ENCODE results near the gene NAXD. TPM values are rescaled to one million over a fixed set of nuclear protein-coding genes. Genes with fewer than 3 reads are reported as not detected.

NAXD gene
- total RNA-seq, 1 experiment from 2014 or later = 32.1 TPM

- Histone ChIP-seq H3K4me2 (ENCODE audit: low read length) (no peak overlapping the region), H3K27me3 (ENCODE audit: insufficient read depth, low read length) (no peaks in the 10 kb centered on the region), H3K9me3 (ENCODE audit: control insufficient read depth in 1 of 2, insufficient read depth in 1 of 2, low read depth in 1 of 2, low read length in 2 of 2) (no peaks in the 10 kb centered on the region), H3K4me3 (replicated peaks in 1 of 2; ENCODE audit: low read depth in 1 of 2, low read length in 2 of 2) (no peak overlapping the region), H3K9me2 (ENCODE audit: insufficient read depth) (no peaks in the 10 kb centered on the region), H2AFZ (ENCODE audit: low read depth, low read length, poor library complexity, severe bottlenecking) (no peak overlapping the region), H3K9ac (ENCODE audit: low read length) (no peak overlapping the region), H4K20me1 (ENCODE audit: insufficient read depth) (no peaks in the 10 kb centered on the region), H3K27ac (ENCODE audit: low read depth, low read length) (no peak overlapping the region), H3K79me2 (ENCODE audit: insufficient read depth, low read length) (peaks cover 9% of the 10 kb centered on the region), H3K36me3 (ENCODE audit: control insufficient read depth in 1 of 2, insufficient read depth in 2 of 2, low read length in 2 of 2) (peaks cover 11 to 23% of the 10 kb centered on the region in 2 experiments; a peak in 3 of 4 replicates), H3K4me1 (ENCODE audit: control insufficient read depth in 1 of 2, insufficient read depth in 2 of 2, low read length in 2 of 2) (no peaks in the 10 kb centered on the region)
- POLR2A ChIA-PET = no interaction called here
- DNase-seq (ENCODE audit: low read depth, low spot score) (no peak), ATAC-seq (no peak)
- RAD21 ChIA-PET (ENCODE audit: low non-redundant PET in 1 of 2, low total read pairs in 2 of 2, uncharacterized antibody in 2 of 2, unreplicated experiment in 2 of 2) = no interaction called here
- CTCF ChIA-PET = no interaction called here
- no peak for TF ChIP-seq CBX3 (IDR thresholded peaks at IDR 0.05; ENCODE audit: low read depth)
- TF ChIP-seq ZBTB33 (IDR thresholded peaks at IDR 0.05; ENCODE audit: extremely low read depth, insufficient replicate concordance, low read length) = no peak
- TF ChIP-seq EZH2phosphoT487 (IDR thresholded peaks at IDR 0.05; ENCODE audit: borderline replicate concordance) = no peak
- no peak for TF ChIP-seq SRF (IDR thresholded peaks at IDR 0.05; ENCODE audit: low read depth)
- TF ChIP-seq POLR2A (IDR thresholded peaks at IDR 0.05; ENCODE audit: borderline replicate concordance, extremely low read depth, insufficient read depth, insufficient read length) = no peak
- TF ChIP-seq FOSL1 (IDR thresholded peaks at IDR 0.05; ENCODE audit: low read depth) = no peak
- TF ChIP-seq SIN3A (IDR thresholded peaks at IDR 0.05; ENCODE audit: low read depth) = no peak
- no peak for TF ChIP-seq POLR2AphosphoS5 (IDR thresholded peaks at IDR 0.05; ENCODE audit: low read depth, low read length)
- TF ChIP-seq JUND (IDR thresholded peaks at IDR 0.05) = no peak
- no peak for TF ChIP-seq MAX (IDR thresholded peaks at IDR 0.05)
- TF ChIP-seq SP1 (IDR thresholded peaks at IDR 0.05; ENCODE audit: low read depth) = no peak
- intact Hi-C loops (cut with micrococcal nuclease) = no loop called here
- BruUV-seq (replicated peaks) = no TSS peak
Measured at GRCh38 chr13:110689041-110689440, 73.7 kb downstream of the NAXD start.

Other genes starting within 250 kb of the NAXD start
- 10.6 TPM for gene RAB20, start 53.8 kb upstream of the NAXD start, total RNA-seq (2021; ENCODE audit: unreplicated experiment)
- 52.9 TPM for gene CARS2, start 90.6 kb downstream of the NAXD start, total RNA-seq (2021; ENCODE audit: unreplicated experiment)
- 27.0 TPM for gene ING1, start 98.2 kb downstream of the NAXD start, total RNA-seq (2021; ENCODE audit: unreplicated experiment)

All from HCT116 (cell line).